CD4-positive, CD25-positive, alpha-beta regulatory T cell (primary cell): ENCODE measurements around the gene HPCAL1. TPM values are rescaled to one million over a fixed set of nuclear protein-coding genes. Genes with fewer than 3 reads are reported as not detected.
A peak's percentile ranks its signal among the peaks of the same experiment; 100 is the strongest.

ENCODE experiments used
- ATAC-seq, 2 donors: fragments of 150-1000 bp; cut with Tn5 transposase; one replicate each; pipeline ENCODE4 v1.10.0; 2021; ENCODE audit warnings: low read depth in 2 of 2, moderate number of reproducible peaks in 2 of 2, moderate library complexity in 1 of 2
- DNase-seq, 3 donors: peaks; one replicate each; pipeline versions ENCODE4 v3.0.0 to v3.0.0-alpha.2; 2012 to 2022; ENCODE audit warnings: mixed read lengths in 1 of 3
- H3K27ac ChIP-seq: one replicate; pipeline ENCODE4 v1.7.0; 2013; ENCODE audit warnings: mild to moderate bottlenecking, low read length; ENCODE audit not compliant: insufficient read depth, poor library complexity, severe bottlenecking
- H3K27me3 ChIP-seq: one replicate; pipeline ENCODE4 v1.7.0; 2013; ENCODE audit warnings: low read length; ENCODE audit not compliant: control insufficient read depth, insufficient read depth
- H3K36me3 ChIP-seq: one replicate; pipeline ENCODE4 v1.7.0; 2013; ENCODE audit warnings: mild to moderate bottlenecking, low read length, moderate library complexity; ENCODE audit not compliant: control insufficient read depth, insufficient read depth
- H3K4me1 ChIP-seq: 2 replicates; pipeline ENCODE4 v1.7.0; 2013; ENCODE audit warnings: mild to moderate bottlenecking, low read length; ENCODE audit not compliant: insufficient read depth, control insufficient read depth, poor library complexity, severe bottlenecking
- H3K4me3 ChIP-seq: one replicate; pipeline ENCODE4 v1.7.0; 2013; ENCODE audit warnings: low read depth, mild to moderate bottlenecking, low read length, moderate library complexity
- H3K9me3 ChIP-seq, 2 experiments: 1 replicate in 1 of 2; 2 replicates in 1 of 2; pipeline ENCODE4 v1.7.0; 2013; ENCODE audit warnings: low read length in 2 of 2, mild to moderate bottlenecking in 1 of 2, moderate library complexity in 1 of 2; ENCODE audit not compliant: control insufficient read depth in 2 of 2
- H3K27ac Mint-ChIP-seq, 3 donors: one replicate each; pipeline ENCODE4 v1.8.0; 2020 to 2022; ENCODE audit warnings: mild to moderate bottlenecking in 3 of 3, mixed read lengths in 3 of 3, moderate library complexity in 2 of 3
- H3K27me3 Mint-ChIP-seq: one replicate; pipeline ENCODE4 v1.8.0; 2022; ENCODE audit warnings: mild to moderate bottlenecking, mixed read lengths
- H3K36me3 Mint-ChIP-seq: one replicate; pipeline ENCODE4 v1.8.0; 2020; ENCODE audit warnings: mixed read lengths
- H3K4me1 Mint-ChIP-seq, 4 donors: one replicate each; pipeline ENCODE4 v1.8.0; 2020 to 2022; ENCODE audit warnings: mixed read lengths in 4 of 4, mild to moderate bottlenecking in 1 of 4
- H3K4me3 Mint-ChIP-seq, 4 donors: one replicate each; pipeline ENCODE4 v1.8.0; 2020 to 2022; ENCODE audit warnings: mild to moderate bottlenecking in 4 of 4, mixed read lengths in 4 of 4, moderate library complexity in 3 of 4
- H3K9me3 Mint-ChIP-seq, 7 donors: one replicate each; pipeline ENCODE4 v1.8.0; 2020 to 2022; ENCODE audit warnings: mixed read lengths in 7 of 7, mild to moderate bottlenecking in 3 of 7, moderate library complexity in 2 of 7
- polyA plus RNA-seq, 4 donors: library from polyadenylated mRNA; unstranded; fragments of 300-500 nt; fragmentation: Illumina TruSeq; gene quantifications; one replicate each; pipeline ENCODE4 v1.2.3, GENCODE V29; 2021
- total RNA-seq: library from RNA; stranded (reverse); gene quantifications from one replicate; pipeline ENCODE4 v1.2.3, GENCODE V29; 2022

Gene HPCAL1
- total and polyA plus RNA-seq, 5 donors from 2014 or later, result 33.8 to 95.6 (median 84.8) TPM

DNA sequence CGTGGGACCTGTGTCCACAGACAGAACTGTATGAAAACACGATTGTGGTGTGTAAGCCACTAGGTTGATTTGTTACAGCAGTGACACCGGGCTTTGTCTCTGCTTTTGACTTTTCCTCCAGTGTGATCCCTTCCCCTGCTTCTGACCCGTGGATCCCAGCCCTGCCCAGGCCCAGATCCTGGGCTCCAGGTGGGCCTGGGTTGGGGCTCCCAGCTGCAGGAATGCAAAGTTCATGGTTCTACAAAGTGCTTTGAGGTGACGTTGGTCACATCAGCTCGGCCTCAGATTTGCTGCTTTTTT lies 26.8 kb downstream of the HPCAL1 start:
- H3K4me3 Mint-ChIP-seq, result peak overlapping the region; percentile 89 to 97 (median 92)
- H3K4me3 ChIP-seq, result peak overlapping the region; percentile 93
- peaks cover 8% of the 10 kb centered on the region for H3K36me3 Mint-ChIP-seq
- H3K4me1 ChIP-seq, result peaks cover 63% of the 10 kb centered on the region
- H3K9me3 ChIP-seq, result no peaks in the 10 kb centered on the region
- no peak for ATAC-seq
- H3K27ac Mint-ChIP-seq, result peak overlapping the region; percentile 98 to 100 (median 99)
- H3K27me3 ChIP-seq, result no peaks in the 10 kb centered on the region
- H3K36me3 ChIP-seq, result no peaks in the 10 kb centered on the region
- DNase-seq, result no peak
- peak overlapping the region; percentile 84 for H3K27ac ChIP-seq
- peaks cover 5 to 93% (median 51%) of the 10 kb centered on the region in 4 donors for H3K4me1 Mint-ChIP-seq
- H3K27me3 Mint-ChIP-seq, result no peaks in the 10 kb centered on the region
- H3K9me3 Mint-ChIP-seq, result no peaks in the 10 kb centered on the region

DNA sequence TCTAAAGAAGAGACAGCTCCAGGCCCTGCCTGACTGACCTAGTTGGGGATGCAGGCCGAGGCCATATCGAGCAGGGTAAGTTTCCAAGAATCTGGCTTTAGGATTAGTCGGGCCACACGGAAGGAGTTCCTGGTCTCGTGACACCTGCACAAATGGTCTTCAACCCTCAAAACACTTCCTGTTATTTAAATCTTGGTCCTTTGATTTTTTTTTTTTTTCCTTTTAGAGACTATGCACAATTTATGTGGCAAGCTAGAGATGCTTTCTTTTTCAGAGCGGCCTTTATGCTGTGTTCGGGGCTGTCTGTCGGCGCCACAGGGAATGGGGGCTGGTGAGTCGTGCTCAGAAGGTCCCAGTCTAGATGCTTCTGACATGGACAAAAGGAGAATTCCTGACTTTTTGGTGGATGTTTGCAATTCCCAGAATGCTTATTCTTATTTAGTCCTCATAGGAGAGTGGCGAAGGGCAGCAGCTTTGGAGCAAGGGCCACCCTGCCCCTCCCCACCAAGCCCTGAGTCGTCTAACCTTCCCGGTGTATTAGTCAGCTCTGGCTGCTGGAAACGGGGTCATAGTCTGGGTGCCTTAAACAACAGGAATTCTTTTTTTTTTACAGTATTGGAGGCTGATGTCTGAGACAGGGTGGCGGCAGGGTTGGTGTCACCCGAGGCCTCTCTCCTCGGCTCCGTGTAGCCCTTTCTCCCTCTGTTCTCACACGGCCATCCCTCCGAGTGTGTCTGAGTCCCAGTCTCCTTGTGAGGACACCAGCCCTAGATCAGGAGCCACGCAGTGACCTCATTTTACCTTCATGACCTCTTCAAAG lies 27.4 kb downstream of the HPCAL1 start:
- H3K36me3 Mint-ChIP-seq, result peaks cover 13% of the 10 kb centered on the region
- peaks cover 0 to 2% (median 0%) of the 10 kb centered on the region in 7 donors for H3K9me3 Mint-ChIP-seq
- peak overlapping the region; percentile 89 to 97 (median 92) for H3K4me3 Mint-ChIP-seq
- DNase-seq (peak; percentile 20 to 77 (median 68)), ATAC-seq (peak; percentile 40 to 52)
- no peaks in the 10 kb centered on the region for H3K27me3 Mint-ChIP-seq
- Histone ChIP-seq H3K4me1 (peaks cover 62% of the 10 kb centered on the region), H3K9me3 (peaks cover 0 to 2% of the 10 kb centered on the region in 2 experiments), H3K27me3 (no peaks in the 10 kb centered on the region), H3K27ac (peak overlapping the region; percentile 84), H3K4me3 (peak overlapping the region; percentile 93), H3K36me3 (peaks cover 1% of the 10 kb centered on the region)
- H3K27ac Mint-ChIP-seq, result peak overlapping the region; percentile 98 to 100 (median 99)
- peaks cover 5 to 88% (median 51%) of the 10 kb centered on the region in 4 donors for H3K4me1 Mint-ChIP-seq

- no peak for DNase-seq
- Mint-ChIP-seq H3K4me1 (peaks cover 5 to 87% (median 52%) of the 10 kb centered on the region in 4 donors), H3K4me3 (peak overlapping the region; percentile 89 to 97 (median 92)), H3K27me3 (no peaks in the 10 kb centered on the region), H3K27ac (peak overlapping the region; percentile 98 to 100 (median 99)), H3K36me3 (peaks cover 19% of the 10 kb centered on the region), H3K9me3 (peaks cover 0 to 2% (median 0%) of the 10 kb centered on the region in 7 donors)
- Histone ChIP-seq H3K9me3 (peaks cover 0 to 5% of the 10 kb centered on the region in 2 experiments), H3K27me3 (no peaks in the 10 kb centered on the region), H3K27ac (peak overlapping the region; percentile 84), H3K4me3 (peak overlapping the region; percentile 93), H3K4me1 (peaks cover 58% of the 10 kb centered on the region), H3K36me3 (peaks cover 5% of the 10 kb centered on the region)
- ATAC-seq, result no peak
These were observed 28.0 kb downstream of the HPCAL1 start for GRCh38 chr2:10330700-10331026.

- Mint-ChIP-seq H3K27me3 (no peaks in the 10 kb centered on the region), H3K36me3 (peaks cover 20% of the 10 kb centered on the region), H3K27ac (peak overlapping the region; percentile 98 to 100 (median 99)), H3K4me1 (peaks cover 5 to 85% (median 52%) of the 10 kb centered on the region in 4 donors), H3K9me3 (peaks cover 0 to 2% (median 0%) of the 10 kb centered on the region in 7 donors), H3K4me3 (peak overlapping the region; percentile 89 to 97 (median 92))
- DNase-seq (peak; percentile 45 to 89 (median 65)), ATAC-seq (peak; percentile 62 to 67)
- peak overlapping the region; percentile 93 for H3K4me3 ChIP-seq
- H3K4me1 ChIP-seq, result peaks cover 54% of the 10 kb centered on the region
- peaks cover 5% of the 10 kb centered on the region for H3K36me3 ChIP-seq
- no peaks in the 10 kb centered on the region for H3K27me3 ChIP-seq
- peak overlapping the region; percentile 84 for H3K27ac ChIP-seq
- H3K9me3 ChIP-seq, result peaks cover 0 to 5% of the 10 kb centered on the region in 2 experiments
These were observed 28.5 kb downstream of the HPCAL1 start for GRCh38 chr2:10331027-10331701.

DNA sequence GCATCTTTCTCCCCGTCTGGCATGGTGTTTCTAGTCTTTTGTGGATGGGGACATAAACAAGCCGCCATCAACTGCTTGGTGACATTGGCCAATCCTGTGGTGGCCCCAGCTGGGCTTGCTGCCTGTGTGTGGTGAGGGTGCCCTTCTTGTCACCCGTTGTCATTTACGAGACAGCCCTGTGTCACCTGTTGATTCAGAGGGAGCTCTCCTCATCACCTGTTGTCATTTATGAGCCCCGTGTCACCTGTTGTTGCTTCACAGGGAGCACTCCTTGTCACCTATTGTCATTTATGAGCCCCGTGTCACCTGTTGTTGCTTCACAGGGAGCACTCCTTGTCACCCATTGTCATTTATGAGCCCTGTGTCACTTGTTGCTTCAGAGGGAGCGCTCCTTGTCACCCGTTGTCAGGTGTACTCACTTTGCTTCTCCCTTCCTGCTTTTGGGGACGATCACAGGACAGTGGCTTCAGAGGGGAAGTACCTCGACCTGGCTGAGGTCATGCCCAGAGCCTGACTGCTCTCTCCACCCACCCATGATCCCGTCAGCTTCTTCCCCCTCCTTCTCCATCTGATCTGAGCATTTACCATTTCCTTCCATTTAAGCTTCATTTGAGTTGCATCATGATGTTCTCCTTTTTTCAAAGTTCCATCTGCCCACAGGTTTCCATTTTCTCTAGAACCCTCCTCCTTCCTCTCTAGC lies 29.1 kb downstream of the HPCAL1 start:
- peaks cover 5% of the 10 kb centered on the region for H3K36me3 ChIP-seq
- DNase-seq (peak in 2 of 3 donors; percentile 51 to 62), ATAC-seq (peak; percentile 59 to 62)
- H3K27ac ChIP-seq, result peak overlapping the region; percentile 84
- Mint-ChIP-seq H3K27ac (peak overlapping the region; percentile 98 to 100 (median 99)), H3K36me3 (peaks cover 20% of the 10 kb centered on the region), H3K9me3 (peaks cover 0 to 2% (median 0%) of the 10 kb centered on the region in 7 donors), H3K27me3 (no peaks in the 10 kb centered on the region), H3K4me1 (peaks cover 5 to 83% (median 50%) of the 10 kb centered on the region in 4 donors), H3K4me3 (peak overlapping the region; percentile 89 to 97 (median 92))
- peaks cover 0 to 5% of the 10 kb centered on the region in 2 experiments for H3K9me3 ChIP-seq
- peaks cover 48% of the 10 kb centered on the region for H3K4me1 ChIP-seq
- no peaks in the 10 kb centered on the region for H3K27me3 ChIP-seq
- peak overlapping the region; percentile 93 for H3K4me3 ChIP-seq

- Mint-ChIP-seq H3K4me3 (peak overlapping the region; percentile 89 to 97 (median 92)), H3K4me1 (peaks cover 1 to 83% (median 50%) of the 10 kb centered on the region in 4 donors), H3K9me3 (peaks cover 0 to 2% (median 0%) of the 10 kb centered on the region in 7 donors), H3K27ac (peak overlapping the region; percentile 98 to 100 (median 99)), H3K36me3 (peaks cover 21% of the 10 kb centered on the region), H3K27me3 (no peaks in the 10 kb centered on the region)
- Histone ChIP-seq H3K9me3 (peaks cover 0 to 5% of the 10 kb centered on the region in 2 experiments), H3K4me1 (peaks cover 48% of the 10 kb centered on the region), H3K27me3 (no peaks in the 10 kb centered on the region), H3K36me3 (peaks cover 5% of the 10 kb centered on the region), H3K4me3 (no peak overlapping the region), H3K27ac (peak overlapping the region; percentile 84)
- ATAC-seq (no peak), DNase-seq (no peak)
These were observed 29.9 kb downstream of the HPCAL1 start for GRCh38 chr2:10332402-10333246.

GRCh38 chr2:10333247-10333613 lies 30.5 kb downstream of the HPCAL1 start:
- H3K4me1 ChIP-seq, result peaks cover 46% of the 10 kb centered on the region

More at GRCh38 chr2:10333247-10333613, 30.5 kb downstream of the HPCAL1 start:
- DNase-seq (no peak), ATAC-seq (no peak)
- H3K27ac Mint-ChIP-seq, result peak overlapping the region; percentile 41 to 99 (median 98)
- no peak overlapping the region for H3K27ac ChIP-seq
- H3K9me3 ChIP-seq, result peaks cover 0 to 5% of the 10 kb centered on the region in 2 experiments
- H3K36me3 Mint-ChIP-seq, result peaks cover 26% of the 10 kb centered on the region
- H3K4me3 ChIP-seq, result no peak overlapping the region
- no peaks in the 10 kb centered on the region for H3K27me3 Mint-ChIP-seq
- H3K4me3 Mint-ChIP-seq, result peak overlapping the region; percentile 39 to 97 (median 66)
- H3K36me3 ChIP-seq, result peaks cover 5% of the 10 kb centered on the region
- no peaks in the 10 kb centered on the region for H3K27me3 ChIP-seq
- H3K4me1 Mint-ChIP-seq, result peaks cover 0 to 83% (median 50%) of the 10 kb centered on the region in 4 donors
- peaks cover 0 to 2% (median 0%) of the 10 kb centered on the region in 7 donors for H3K9me3 Mint-ChIP-seq
